Cardiac septum (tissue), 1 donor: ENCODE results near the gene SHC1. TPM values are rescaled to one million over a fixed set of nuclear protein-coding genes. Genes with fewer than 3 reads are reported as not detected.

Experiments used
- DNase-seq: peaks from one replicate; pipeline ENCODE4 v3.0.0-alpha.2; 2020; ENCODE audit warnings: low spot score
- intact Hi-C: fragments of 100-400 bp; cut with DNase I; formaldehyde crosslinking; loops from one replicate; pipeline ENCODE4 v1.14.0; 2022
- total RNA-seq: library from RNA; stranded (reverse); fragmentation: NEBNext Ultra II Directional; extraction: Animal tissue kit (Norgen Biotek cat#: 25700); gene quantifications from one replicate; pipeline ENCODE4 v1.2.1, GENCODE V29; 2021
- donor health status: DM: no; HTN: no; CAD: no.

SHC1 gene
- total RNA-seq, 1 donor from 2014 or later, result 70.5 TPM

DNA sequence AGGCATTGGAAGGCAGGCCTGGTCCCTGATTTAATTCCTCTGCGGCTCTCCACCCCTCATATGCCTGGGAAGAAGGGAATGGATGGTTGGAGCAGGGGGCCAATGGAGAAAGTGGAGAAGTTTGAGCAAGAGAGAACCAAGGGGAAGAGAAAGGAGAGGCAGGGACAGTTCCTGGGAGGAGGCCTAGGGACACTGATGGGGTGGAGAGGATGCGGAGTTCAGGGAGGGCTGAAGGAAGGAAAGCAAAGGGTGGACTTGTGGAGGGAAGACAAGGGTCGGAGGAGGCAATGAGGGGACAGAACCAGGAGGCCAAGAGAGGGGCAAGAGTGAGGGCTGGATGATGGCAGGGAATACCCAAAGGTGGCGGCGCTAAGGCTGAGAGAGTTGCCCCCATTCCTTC, 39.2 kb upstream of the SHC1 start:
- no peak for DNase-seq
- intact Hi-C loops, result no loop called here

GRCh38 chr1:155009221-155009711, 38.7 kb upstream of the SHC1 start:
- DNase-seq, result no peak
- intact Hi-C loops, result no loop called here

- DNase-seq, result no peak
- intact Hi-C loops, result no loop called here
Measured at GRCh38 chr1:155008015-155008941, 37.7 kb upstream of the SHC1 start.

- intact Hi-C loops, result no loop called here
- peak; percentile 86 for DNase-seq
Measured at GRCh38 chr1:155007251-155007828, 36.8 kb upstream of the SHC1 start.

GRCh38 chr1:155006601-155007101, 36.1 kb upstream of the SHC1 start:
- no peak for DNase-seq

GRCh38 chr1:155005076-155006011, 34.8 kb upstream of the SHC1 start:
- intact Hi-C loops, result no loop called here
- DNase-seq, result peak; percentile 89

More at GRCh38 chr1:155006601-155007101, 36.1 kb upstream of the SHC1 start:
- intact Hi-C loops, result no loop called here

GRCh38 chr1:155004352-155005075, 34.0 kb upstream of the SHC1 start:
- no peak for DNase-seq
- intact Hi-C loops, result no loop called here

- intact Hi-C loops, result loop anchor here (2.0 kb wide), 1 partner anchor 47 kb away; the partner anchor contains the start of gene ADAM15
- peak; percentile 90 for DNase-seq
Measured at GRCh38 chr1:155003766-155004351, 33.3 kb upstream of the SHC1 start.

- no peak for DNase-seq
- intact Hi-C loops, result loop anchor here (2.0 kb wide), 1 partner anchor 48 kb away; the partner anchor contains the start of gene ADAM15
Measured at GRCh38 chr1:155003227-155003765, 32.7 kb upstream of the SHC1 start.

DNA sequence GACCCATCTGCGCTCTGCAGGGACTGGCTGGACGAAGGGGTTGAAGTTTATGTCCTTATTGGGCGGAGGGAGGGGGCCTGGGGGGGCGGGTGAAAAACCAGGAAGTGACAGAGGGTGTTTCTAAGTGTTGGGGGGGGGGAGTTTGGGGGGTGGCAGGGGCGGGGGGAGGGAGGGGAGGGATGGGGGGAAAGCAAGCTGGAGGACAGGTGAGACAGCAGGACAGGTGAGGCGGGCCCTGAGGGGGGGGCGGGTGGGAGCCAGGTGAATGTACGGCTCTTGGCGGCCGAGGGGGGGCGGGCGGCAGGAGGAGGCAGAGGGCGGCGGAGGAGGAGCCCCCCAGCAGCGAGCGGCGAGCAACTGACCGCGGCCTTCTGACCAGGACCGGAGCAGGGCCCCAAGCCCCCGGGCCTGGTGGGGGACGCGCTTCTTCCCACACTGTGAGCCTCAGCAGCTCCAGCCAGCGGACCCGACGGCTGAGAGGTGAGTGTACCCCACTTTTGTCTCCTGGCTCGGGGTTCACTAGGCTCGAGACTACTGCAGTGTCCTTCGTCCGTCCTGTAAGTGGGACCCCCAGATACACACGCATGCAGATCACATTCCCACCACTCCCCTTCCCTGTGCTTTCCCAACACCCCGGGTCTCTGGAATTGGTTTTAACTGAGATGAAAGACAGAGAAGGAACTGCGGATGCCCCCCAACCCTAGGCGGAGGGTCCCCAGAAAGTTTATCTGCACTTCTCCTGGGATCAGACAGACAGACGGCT, 32.1 kb upstream of the SHC1 start, which contains the start of gene ZBTB7B:
ZBTB7B (plus strand) TSS at position 339 of the 763 bp plus-strand sequence. CDS start 11,859 bp downstream, outside the sequence.
- intact Hi-C loops, result loop anchor here (2.0 kb wide), 1 partner anchor 48 kb away; the partner anchor contains the start of gene ADAM15
- no peak for DNase-seq

DNA sequence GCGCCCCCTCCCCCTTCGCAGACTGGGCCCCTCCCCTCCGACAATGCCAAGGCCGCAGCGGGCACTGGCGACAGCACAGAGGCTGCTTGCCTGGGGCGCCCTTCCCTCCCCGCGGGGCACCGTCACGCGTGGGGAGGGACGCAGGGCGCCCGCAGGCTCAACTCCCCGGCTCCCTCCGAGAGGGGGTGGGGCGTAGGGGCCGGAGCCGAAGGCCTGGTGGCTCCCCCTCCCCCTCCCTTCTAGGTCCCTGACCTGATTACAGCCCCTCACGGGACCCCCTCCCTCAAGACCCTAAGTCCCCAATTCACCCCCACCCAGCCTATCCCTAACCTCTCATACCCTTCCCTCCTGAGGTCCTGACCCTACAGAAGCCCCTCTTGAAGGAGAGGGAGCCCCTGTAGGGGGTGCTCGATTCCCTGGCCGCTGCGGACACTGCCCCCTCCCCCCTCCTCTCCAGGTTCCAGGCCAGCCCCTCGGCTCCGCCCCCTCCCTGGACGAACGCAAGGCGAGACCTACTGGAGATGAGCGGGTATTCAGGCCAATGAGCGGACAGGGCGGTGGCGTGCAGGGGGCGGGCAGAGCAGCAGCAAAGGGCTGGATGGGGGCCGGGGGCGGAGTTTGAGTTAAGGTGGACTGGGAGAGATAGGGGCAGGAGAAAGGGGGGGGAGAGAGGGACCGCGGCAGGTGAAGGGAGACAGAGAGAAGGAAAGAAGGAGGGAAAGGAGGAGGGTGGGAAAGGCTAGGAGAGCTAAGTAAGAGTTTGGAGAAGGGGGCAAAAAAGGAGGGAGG, 31.3 kb upstream of the SHC1 start:
- DNase-seq, result peak; percentile 100
- intact Hi-C loops, result loop anchor here (2.0 kb wide), 4 partner anchors 15 to 443 kb away; partner anchors contain the start of genes ADAM15, CKS1B and UBE2Q1

GRCh38 chr1:155001425-155001674, 30.8 kb upstream of the SHC1 start:
- intact Hi-C loops, result loop anchor here (2.0 kb wide), 3 partner anchors 15 to 443 kb away; partner anchors contain the start of genes CKS1B and UBE2Q1
- no peak for DNase-seq

DNA sequence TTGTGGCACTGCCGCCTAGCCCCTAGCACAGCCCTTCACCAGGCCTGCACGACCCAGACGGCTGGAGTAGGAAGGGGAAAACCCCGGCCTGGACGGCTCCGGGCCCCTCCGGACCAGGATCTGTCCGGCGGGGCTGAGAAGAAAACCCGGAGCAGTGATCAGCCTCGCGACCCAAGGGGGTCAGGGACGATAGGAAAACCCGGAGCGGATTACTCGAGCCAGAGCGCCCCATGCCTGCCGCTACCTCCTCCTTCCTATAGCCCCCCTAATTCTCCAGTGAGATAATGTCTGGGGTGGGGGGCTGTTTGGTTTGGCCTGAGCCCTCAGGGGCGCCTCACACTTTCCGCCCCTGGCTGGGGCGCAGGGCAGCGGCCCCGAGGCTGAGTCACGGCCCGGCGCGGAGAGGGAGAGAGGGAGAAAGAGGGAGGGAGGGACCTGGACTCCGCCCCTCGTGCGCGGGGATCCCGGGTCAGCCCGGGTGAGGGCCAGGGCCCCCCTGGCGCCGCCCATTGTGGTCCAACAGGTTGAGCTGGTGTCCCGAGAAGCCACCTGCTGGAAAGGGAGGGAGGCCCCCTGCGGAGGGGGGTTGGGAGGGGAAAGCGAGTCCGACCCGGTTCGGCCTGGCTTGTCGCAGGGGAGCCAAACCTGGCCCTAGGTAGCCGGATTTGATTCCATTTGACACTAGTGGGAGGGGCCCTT, 30.3 kb upstream of the SHC1 start:
- peak; percentile 93 for DNase-seq
- intact Hi-C loops, result loop anchor here (2.0 kb wide), 3 partner anchors 16 to 442 kb away; partner anchors contain the start of genes CKS1B and UBE2Q1

DNA sequence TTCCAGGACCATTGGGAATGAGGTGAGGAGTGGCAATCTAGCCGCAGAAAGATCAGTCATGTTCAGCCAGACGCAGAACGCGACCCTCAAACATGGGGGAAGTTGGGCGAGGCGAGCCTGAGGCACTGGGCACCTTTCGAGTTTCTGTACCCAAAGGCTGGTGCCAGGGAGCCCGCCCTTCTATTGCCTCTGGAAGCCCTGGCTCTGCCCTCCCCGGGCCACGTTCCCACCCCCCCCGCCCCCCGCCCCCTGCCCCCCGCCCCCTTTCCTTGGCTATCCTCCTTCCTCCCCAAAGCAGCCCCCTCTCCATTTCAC, 29.8 kb upstream of the SHC1 start:
- DNase-seq, result no peak
- intact Hi-C loops, result loop anchor here (2.0 kb wide), 3 partner anchors 16 to 442 kb away; partner anchors contain the start of genes CKS1B and UBE2Q1

- intact Hi-C loops, result loop anchor here (2.0 kb wide), 4 partner anchors 17 to 441 kb away; partner anchors contain the start of genes CKS1B and UBE2Q1
- DNase-seq, result no peak
Measured at GRCh38 chr1:154999571-155000410, 29.2 kb upstream of the SHC1 start.
